Thyroid gland (tissue), 4 donors: Measurements from ENCODE around the gene MAGI1. TPM values are rescaled to one million over a fixed set of nuclear protein-coding genes. Genes with fewer than 3 reads are reported as not detected.

Experiments used
- DNase-seq, 2 donors: peaks; one replicate each; pipeline ENCODE4 v3.0.0-alpha.2; 2019
- H3K27ac ChIP-seq, 3 donors: fragments of 200-600 bp; sonication (generic); 1 replicate in 2 of 3; 2 replicates in 1 of 3; pipeline ENCODE4 v1.5.1; 2016 to 2019; ENCODE audit warnings: mild to moderate bottlenecking in 1 of 3, moderate library complexity in 1 of 3
- H3K27me3 ChIP-seq: fragments of 200-600 bp; sonication (generic); one replicate; pipeline ENCODE4 v1.5.1; 2019
- H3K36me3 ChIP-seq, 2 donors: fragments of 200-600 bp; sonication (generic); one replicate each; pipeline ENCODE4 v1.5.1; 2016 to 2019
- H3K4me1 ChIP-seq, 2 donors: fragments of 200-600 bp; sonication (generic); one replicate each; pipeline ENCODE4 v1.5.1; 2017 to 2019
- H3K4me3 ChIP-seq, 3 donors: fragments of 200-600 bp; sonication (generic); replicated peaks in 1 of 3; 1 replicate in 2 of 3; 2 replicates in 1 of 3; pipeline ENCODE4 v1.5.1; 2016; ENCODE audit warnings: mild to moderate bottlenecking in 1 of 3
- H3K9me3 ChIP-seq: fragments of 200-600 bp; sonication (generic); one replicate; pipeline ENCODE4 v1.5.1; 2017
- POLR2A ChIP-seq, 2 donors: fragments of 450-650 bp; IDR thresholded peaks; one replicate each; pipeline ENCODE4 v1.6.1; 2017; ENCODE audit warnings: antibody characterized with exemption in 2 of 2, mild to moderate bottlenecking in 2 of 2, moderate library complexity in 1 of 2
- WGBS, 2 donors: methylation state at CpG; one replicate each; pipeline ENCODE4 v1.1.5; 2017; 5-methylcytosine and 5-hydroxymethylcytosine counted together
- intact Hi-C: fragments of 100-400 bp; cut with DNase I; formaldehyde crosslinking; loops from one replicate; pipeline ENCODE4 v1.15.1; 2023
- total RNA-seq, 4 donors: library from RNA; depleted of rRNA; stranded (reverse); fragments of >200 nt; gene quantifications; one replicate each; pipeline ENCODE4 v1.2.3, GENCODE V29; 2016
- TF ChIP-seq, protein P1 (sequence below), 6 experiments: fragments of 200-600 bp in 3 of 6; fragments of 450-650 bp in 3 of 6; sonication (generic) in 3 of 6; IDR thresholded peaks; one replicate each; pipeline ENCODE4 v1.5.1; 2016 to 2019; ENCODE audit warnings: antibody characterized with exemption in 6 of 6, mild to moderate bottlenecking in 2 of 6, inconsistent platforms in 1 of 6, moderate library complexity in 1 of 6

MAGI1 gene
- total RNA-seq, 4 donors from 2014 or later: 60.5 to 123 (median 87.5) TPM

DNA sequence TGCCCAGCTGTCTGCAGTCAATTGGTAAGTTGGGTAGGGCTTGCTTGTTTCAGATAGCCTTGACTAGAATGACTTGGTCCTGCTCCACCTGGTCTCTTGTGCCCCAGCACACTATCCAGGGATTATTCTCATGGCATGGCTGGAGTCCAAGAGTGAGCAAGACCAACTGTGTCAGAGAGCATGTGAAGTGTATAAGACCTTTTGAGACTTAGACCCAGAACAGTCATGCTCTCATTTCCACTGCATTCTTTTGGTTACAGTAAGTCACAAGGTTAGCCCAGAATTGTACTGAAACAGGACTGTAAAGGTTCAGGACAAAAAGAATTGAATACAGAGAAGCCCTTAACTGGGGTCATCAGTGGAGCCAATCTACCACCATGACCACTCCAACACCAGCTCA is 700.1 kb downstream of the MAGI1 start:
- Histone ChIP-seq H3K27me3 (no peaks in the 10 kb centered on the region), H3K4me1 (peaks cover 0 to 10% of the 10 kb centered on the region in 2 donors), H3K4me3 (no peak overlapping the region), H3K27ac (no peak overlapping the region), H3K9me3 (no peaks in the 10 kb centered on the region), H3K36me3 (no peaks in the 10 kb centered on the region)
- intact Hi-C loops: no loop called here
- DNase-seq: peak; percentile 26 to 32
- TF ChIP-seq, protein P1, sequence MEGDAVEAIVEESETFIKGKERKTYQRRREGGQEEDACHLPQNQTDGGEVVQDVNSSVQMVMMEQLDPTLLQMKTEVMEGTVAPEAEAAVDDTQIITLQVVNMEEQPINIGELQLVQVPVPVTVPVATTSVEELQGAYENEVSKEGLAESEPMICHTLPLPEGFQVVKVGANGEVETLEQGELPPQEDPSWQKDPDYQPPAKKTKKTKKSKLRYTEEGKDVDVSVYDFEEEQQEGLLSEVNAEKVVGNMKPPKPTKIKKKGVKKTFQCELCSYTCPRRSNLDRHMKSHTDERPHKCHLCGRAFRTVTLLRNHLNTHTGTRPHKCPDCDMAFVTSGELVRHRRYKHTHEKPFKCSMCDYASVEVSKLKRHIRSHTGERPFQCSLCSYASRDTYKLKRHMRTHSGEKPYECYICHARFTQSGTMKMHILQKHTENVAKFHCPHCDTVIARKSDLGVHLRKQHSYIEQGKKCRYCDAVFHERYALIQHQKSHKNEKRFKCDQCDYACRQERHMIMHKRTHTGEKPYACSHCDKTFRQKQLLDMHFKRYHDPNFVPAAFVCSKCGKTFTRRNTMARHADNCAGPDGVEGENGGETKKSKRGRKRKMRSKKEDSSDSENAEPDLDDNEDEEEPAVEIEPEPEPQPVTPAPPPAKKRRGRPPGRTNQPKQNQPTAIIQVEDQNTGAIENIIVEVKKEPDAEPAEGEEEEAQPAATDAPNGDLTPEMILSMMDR (IDR thresholded peaks at IDR 0.05): no peak
- TF ChIP-seq POLR2A (IDR thresholded peaks at IDR 0.05): no peak

DNA sequence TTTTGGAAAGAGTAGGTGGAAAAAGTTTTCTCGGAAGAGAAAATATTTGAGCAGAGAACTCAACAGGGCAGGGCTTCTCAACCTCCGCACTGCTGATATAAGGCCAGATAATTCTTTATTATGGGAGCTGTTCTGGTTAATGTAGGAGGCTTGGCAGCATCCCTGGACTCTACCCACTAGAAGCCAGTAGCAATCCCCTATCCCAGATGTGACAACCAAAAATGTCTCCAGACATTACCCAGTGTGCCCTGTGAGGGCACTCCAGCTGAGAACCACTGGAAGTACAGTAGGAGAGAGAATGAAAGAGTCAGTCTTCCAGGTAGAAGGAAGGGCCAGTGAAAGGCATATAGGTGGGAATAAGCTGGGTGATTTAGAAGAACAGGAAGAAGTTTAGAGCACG is 703.1 kb downstream of the MAGI1 start:
- Histone ChIP-seq H3K27me3 (no peaks in the 10 kb centered on the region), H3K27ac (no peak overlapping the region)

DNA sequence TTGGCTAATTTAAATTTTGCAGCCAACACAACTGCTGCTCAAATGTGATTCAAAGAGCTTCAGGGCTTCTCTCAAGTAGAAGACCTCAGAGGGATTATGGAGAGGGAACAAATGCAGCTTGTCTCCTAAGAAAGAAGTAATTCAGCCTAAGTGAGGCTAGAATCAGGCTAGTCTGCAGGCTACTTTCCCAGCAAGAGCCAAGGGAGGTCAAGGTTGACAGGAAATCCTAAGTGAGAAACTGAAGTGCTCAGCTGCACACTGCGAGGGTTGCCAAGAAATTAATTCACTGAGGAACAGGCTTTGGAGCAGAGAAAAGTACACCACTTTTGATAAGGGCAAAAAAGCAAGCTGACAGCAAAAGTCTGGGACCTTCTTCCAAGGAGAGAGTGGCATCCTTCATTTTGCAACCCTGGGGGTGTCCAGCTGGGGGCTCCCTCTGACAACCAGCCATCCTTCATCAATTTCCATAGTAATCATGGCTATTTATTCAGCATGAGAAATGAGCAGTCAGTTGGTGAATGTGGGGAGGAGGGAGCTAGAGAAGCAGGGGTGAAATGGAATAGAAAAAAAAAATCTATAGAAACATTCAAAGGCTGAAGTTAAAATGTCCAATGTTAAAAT is 704.6 kb downstream of the MAGI1 start:
- Histone ChIP-seq H3K4me1 (peaks cover 0 to 10% of the 10 kb centered on the region in 2 donors), H3K36me3 (no peaks in the 10 kb centered on the region), H3K27ac (no peak overlapping the region), H3K27me3 (no peaks in the 10 kb centered on the region), H3K4me3 (no peak overlapping the region), H3K9me3 (no peaks in the 10 kb centered on the region)
- intact Hi-C loops: no loop called here
- WGBS, 2 donors: 0 to 18% methylated on average over 1 of the region's 1 CpG
- DNase-seq: peak; percentile 64 to 73
- TF ChIP-seq POLR2A (IDR thresholded peaks at IDR 0.05): no peak
- TF ChIP-seq, protein P1 (IDR thresholded peaks at IDR 0.05): peak in 2 of 6 experiments; percentile 14 to 18

More for the DNA sequence above, 703.1 kb downstream of the MAGI1 start:
- H3K4me1 ChIP-seq: peaks cover 0 to 10% of the 10 kb centered on the region in 2 donors
- H3K9me3 ChIP-seq: no peaks in the 10 kb centered on the region
- intact Hi-C loops: no loop called here
- WGBS, 2 donors: 92 to 93% methylated on average over 3 of the region's 3 CpGs
- DNase-seq: no peak
- TF ChIP-seq POLR2A (IDR thresholded peaks at IDR 0.05): no peak
- TF ChIP-seq, protein P1 (IDR thresholded peaks at IDR 0.05): no peak
- H3K4me3 ChIP-seq: no peak overlapping the region
- H3K36me3 ChIP-seq: no peaks in the 10 kb centered on the region

DNA sequence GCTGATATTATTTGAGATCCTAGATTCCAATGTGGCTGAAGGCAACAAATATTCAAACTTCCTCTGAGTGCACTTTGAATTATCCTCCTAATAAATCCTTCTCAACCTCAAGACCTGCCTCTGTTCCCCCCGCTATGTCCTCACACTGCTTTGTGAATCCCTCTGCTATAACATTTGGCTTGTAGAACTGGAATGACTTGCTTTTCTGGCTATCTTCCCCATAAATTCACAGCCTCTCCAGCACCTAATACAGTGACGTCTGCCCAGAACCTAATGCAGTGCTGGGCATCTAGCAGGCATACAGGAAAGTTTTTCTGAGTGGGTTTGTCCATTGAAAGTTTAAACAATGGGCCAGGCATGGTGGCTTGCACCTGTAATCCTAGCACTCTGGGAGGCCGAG is 707.0 kb downstream of the MAGI1 start:
- H3K9me3 ChIP-seq: no peaks in the 10 kb centered on the region
- no peak overlapping the region for H3K4me3 ChIP-seq
- no peaks in the 10 kb centered on the region for H3K27me3 ChIP-seq
- 56 to 94% methylated on average over 2 to 3 of the region's 3 CpGs for WGBS, 2 donors
- intact Hi-C loops: no loop called here
- TF ChIP-seq POLR2A (IDR thresholded peaks at IDR 0.05): no peak
- TF ChIP-seq, protein P1 (IDR thresholded peaks at IDR 0.05): no peak
- no peak overlapping the region for H3K27ac ChIP-seq
- peaks cover 0 to 10% of the 10 kb centered on the region in 2 donors for H3K4me1 ChIP-seq
- no peak for DNase-seq
- no peaks in the 10 kb centered on the region for H3K36me3 ChIP-seq

DNA sequence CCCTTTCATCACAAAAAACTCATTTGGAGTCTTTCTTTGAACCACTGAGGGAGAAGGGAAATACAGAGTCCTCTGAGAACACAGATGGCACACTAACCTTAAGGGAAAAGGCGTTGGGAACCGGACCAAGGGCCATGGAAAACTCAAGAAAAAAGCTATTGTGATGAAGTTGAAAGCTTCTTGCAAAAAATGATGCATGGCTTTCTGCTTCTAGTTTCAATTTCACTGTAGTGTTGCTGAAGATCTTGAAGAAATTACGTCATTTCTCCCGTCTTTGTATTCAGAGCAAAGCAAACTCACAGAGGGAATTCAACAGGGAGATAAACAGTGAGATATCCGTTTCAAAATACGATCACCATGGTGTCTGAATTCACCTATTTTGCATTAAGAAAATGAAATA is 708.6 kb downstream of the MAGI1 start:
- Histone ChIP-seq H3K9me3 (no peaks in the 10 kb centered on the region), H3K36me3 (no peaks in the 10 kb centered on the region), H3K4me3 (no peak overlapping the region), H3K27me3 (no peaks in the 10 kb centered on the region), H3K4me1 (peaks cover 0 to 10% of the 10 kb centered on the region in 2 donors), H3K27ac (no peak overlapping the region)
- no peak for DNase-seq
- WGBS, 2 donors: 61 to 80% methylated on average over 6 of the region's 6 CpGs
- no peak for TF ChIP-seq POLR2A (IDR thresholded peaks at IDR 0.05)
- TF ChIP-seq, protein P1 (IDR thresholded peaks at IDR 0.05): no peak
- intact Hi-C loops: no loop called here
